GM12878 (cell line): Measurements from ENCODE around the gene NDUFS4.

Experiments
- CTCF ChIP-seq, 3 experiments: IDR thresholded peaks in 2 of 3; conservative IDR thresholded peaks in 1 of 3; 2 replicates each; pipeline ENCODE4 v1.5.1; 2011; ENCODE audit warnings: low read depth in 3 of 3, low read length in 3 of 3, mild to moderate bottlenecking in 3 of 3, control low read depth in 2 of 3, moderate library complexity in 2 of 3, inconsistent platforms in 1 of 3, mixed read lengths in 1 of 3; ENCODE audit not compliant: control insufficient read depth in 2 of 3, insufficient read depth in 1 of 3; ENCODE audit errors: extremely low read depth in 1 of 3
- EGR1 ChIP-seq, 2 experiments: IDR thresholded peaks; 1 replicate in 1 of 2; 2 replicates in 1 of 2; pipeline ENCODE4 v1.6.1; 2011 to 2012; ENCODE audit warnings: low read depth in 2 of 2, low read length in 2 of 2, borderline replicate concordance in 1 of 2, mild to moderate bottlenecking in 1 of 2, moderate library complexity in 1 of 2
- ELK1 ChIP-seq: IDR thresholded peaks from 2 replicates; pipeline ENCODE4 v1.6.1; 2012; ENCODE audit warnings: low read depth, low read length, improper control_type of control experiment
- PAX5 ChIP-seq: IDR thresholded peaks from 2 replicates; pipeline ENCODE4 v1.6.1; 2011; ENCODE audit warnings: low read depth, low read length, borderline replicate concordance
- RCOR1 ChIP-seq: conservative IDR thresholded peaks from 2 replicates; pipeline ENCODE4 v1.6.1; 2012; ENCODE audit warnings: low read depth, low read length, improper control_type of control experiment
- SREBF1 ChIP-seq: IDR thresholded peaks from 2 replicates; pipeline ENCODE4 v1.6.1; 2012; ENCODE audit warnings: mild to moderate bottlenecking, low read length
- STAT1 ChIP-seq: fragments of 450-650 bp; conservative IDR thresholded peaks from 2 replicates; pipeline ENCODE4 v1.6.1; 2014; ENCODE audit warnings: antibody characterized with exemption, mild to moderate bottlenecking
- ZNF274 ChIP-seq: IDR thresholded peaks from one replicate; pipeline ENCODE4 v1.8.0; 2011; ENCODE audit not compliant: insufficient read length, insufficient read depth

- TF ChIP-seq ELK1: no peak
- no peak for TF ChIP-seq EGR1 (IDR thresholded peaks at IDR 0.05; ENCODE audit: borderline replicate concordance in 1 of 2, low read depth in 2 of 2, low read length in 2 of 2)
- TF ChIP-seq STAT1: no peak
- no peak for TF ChIP-seq CTCF (IDR thresholded peaks at IDR 0.05 in 2 of 3, conservative IDR thresholded peaks at IDR 0.05 in 1 of 3; ENCODE audit: control insufficient read depth in 2 of 3, extremely low read depth in 1 of 3, insufficient read depth in 1 of 3, low read depth in 3 of 3, low read length in 3 of 3)
- TF ChIP-seq ZNF274: no peak
- no peak for TF ChIP-seq PAX5
- TF ChIP-seq RCOR1: no peak
- TF ChIP-seq SREBF1: no peak
These were observed 34.0 kb downstream of the NDUFS4 start for GRCh38 chr5:53594419-53594818.
